CD1c-positive myeloid dendritic cell (primary cell): ENCODE measurements around the gene JAG2.

Experiments used
- DNase-seq: peaks from one replicate; pipeline ENCODE4 v3.0.0-alpha.2; 2016; ENCODE audit errors: extremely low spot score

Gene JAG2

GRCh38 chr14:105168496-105168978 is at the start of gene JAG2:
JAG2 (minus strand) TSS chr14:105168776; CDS start chr14:105168420, 356 bp downstream.
- DNase-seq, result peak; percentile 28

- no peak for DNase-seq
Observed at GRCh38 chr14:105217774-105218173, 49.2 kb upstream of the JAG2 start.

GRCh38 chr14:105216490-105217247 is 48.1 kb upstream of the JAG2 start:
- DNase-seq, result no peak

GRCh38 chr14:105215602-105216001 is 47.0 kb upstream of the JAG2 start:
- DNase-seq, result no peak

- DNase-seq, result no peak
Observed at GRCh38 chr14:105214324-105214915, 45.8 kb upstream of the JAG2 start.

GRCh38 chr14:105213361-105213760 is 44.8 kb upstream of the JAG2 start:
- DNase-seq, result no peak

GRCh38 chr14:105212541-105213300 is 44.1 kb upstream of the JAG2 start:
- no peak for DNase-seq

- no peak for DNase-seq
Observed at GRCh38 chr14:105211758-105212089, 43.1 kb upstream of the JAG2 start.

- no peak for DNase-seq
Observed at GRCh38 chr14:105211086-105211757, 42.6 kb upstream of the JAG2 start.

GRCh38 chr14:105210266-105211025 is 41.9 kb upstream of the JAG2 start:
- DNase-seq, result no peak

- no peak for DNase-seq
Observed at GRCh38 chr14:105209646-105210045, 41.1 kb upstream of the JAG2 start.

- no peak for DNase-seq
Observed at GRCh38 chr14:105209091-105209490, 40.5 kb upstream of the JAG2 start.

- DNase-seq, result no peak
Observed at GRCh38 chr14:105208738-105209075, 40.1 kb upstream of the JAG2 start.

GRCh38 chr14:105207996-105208737 is 39.6 kb upstream of the JAG2 start:
- no peak for DNase-seq

- DNase-seq, result no peak
Observed at GRCh38 chr14:105207460-105207901, 38.9 kb upstream of the JAG2 start.

- no peak for DNase-seq
Observed at GRCh38 chr14:105206873-105207272, 38.3 kb upstream of the JAG2 start.

- DNase-seq, result no peak
Observed at GRCh38 chr14:105205673-105206208, 37.2 kb upstream of the JAG2 start.

GRCh38 chr14:105204931-105205672 is 36.5 kb upstream of the JAG2 start:
- DNase-seq, result no peak

- DNase-seq, result no peak
Observed at GRCh38 chr14:105204206-105204930, 35.8 kb upstream of the JAG2 start.
